CD4-positive, alpha-beta T cell (primary cell): ENCODE data around the gene EIF4H. TPM values are rescaled to one million over a fixed set of nuclear protein-coding genes. Genes with fewer than 3 reads are reported as not detected.

Source experiments
- ATAC-seq: fragments of 200-7000 bp; cut with Tn5 transposase; one replicate; pipeline ENCODE4 v1.10.0; 2022; ENCODE audit warnings: mild to moderate bottlenecking; ENCODE audit not compliant: poor library complexity
- CTCF ChIA-PET: fragments of 350-600 bp; sonication (Branson Sonifier 250); formaldehyde crosslinking; loops from one replicate; lab custom pipeline; 2021; ENCODE audit warnings: antibody characterized with exemption, inconsistent platforms; lab: Charles Lee
- POLR2A ChIA-PET: fragments of 350-600 bp; sonication (Branson Sonifier 250); formaldehyde crosslinking; loops from one replicate; lab custom pipeline; 2021; ENCODE audit warnings: antibody characterized with exemption, inconsistent platforms; lab: Charles Lee
- DNase-seq, 14 experiments: peaks; one replicate each; pipeline ENCODE4 v3.0.0-alpha.2; 2013 to 2020; ENCODE audit warnings: mixed read lengths in 2 of 14
- H3K27ac ChIP-seq, 2 donors: one replicate each; pipeline versions ENCODE4 v1.5.1 to v1.7.0; 2013; ENCODE audit warnings: low read length in 2 of 2, low read depth in 1 of 2, mild to moderate bottlenecking in 1 of 2
- H3K27me3 ChIP-seq, 2 experiments: 1 replicate in 1 of 2; 2 replicates in 1 of 2; pipeline versions ENCODE4 v1.6.1 to v1.7.0; 2013; ENCODE audit warnings: low read length in 2 of 2, control low read depth in 1 of 2, mild to moderate bottlenecking in 1 of 2, moderate library complexity in 1 of 2; ENCODE audit not compliant: insufficient read depth in 2 of 2, control insufficient read depth in 1 of 2
- H3K36me3 ChIP-seq: one replicate; pipeline ENCODE4 v1.6.1; 2013; ENCODE audit warnings: low read length, control low read depth; ENCODE audit not compliant: insufficient read depth
- H3K4me1 ChIP-seq: one replicate; pipeline ENCODE4 v1.6.1; 2013; ENCODE audit warnings: low read length, control low read depth; ENCODE audit not compliant: insufficient read depth
- H3K4me3 ChIP-seq: one replicate; pipeline ENCODE4 v1.5.1; 2013; ENCODE audit warnings: mild to moderate bottlenecking, low read length, moderate library complexity
- H3K9me3 ChIP-seq, 2 experiments: 1 replicate in 1 of 2; 2 replicates in 1 of 2; pipeline versions ENCODE4 v1.6.1 to v1.7.0; 2013; ENCODE audit warnings: low read length in 2 of 2, mild to moderate bottlenecking in 2 of 2, control low read depth in 1 of 2, moderate library complexity in 1 of 2; ENCODE audit not compliant: control insufficient read depth in 1 of 2, insufficient read depth in 1 of 2
- H3K27ac Mint-ChIP-seq: one replicate; pipeline ENCODE4 v1.8.0; 2020; ENCODE audit warnings: mixed read lengths
- H3K27me3 Mint-ChIP-seq: one replicate; pipeline ENCODE4 v1.8.0; 2021; ENCODE audit warnings: mixed read lengths
- H3K36me3 Mint-ChIP-seq: one replicate; pipeline ENCODE4 v1.8.0; 2021; ENCODE audit warnings: low read depth, mixed read lengths
- H3K4me1 Mint-ChIP-seq: one replicate; pipeline ENCODE4 v1.8.0; 2021; ENCODE audit warnings: low read depth, mixed read lengths
- H3K4me3 Mint-ChIP-seq: one replicate; pipeline ENCODE4 v1.8.0; 2020; ENCODE audit warnings: mild to moderate bottlenecking, mixed read lengths
- H3K9me3 Mint-ChIP-seq: one replicate; pipeline ENCODE4 v1.8.0; 2020; ENCODE audit warnings: mixed read lengths
- CTCF ChIP-seq: fragments of 200-600 bp; IDR thresholded peaks from one replicate; pipeline ENCODE4 v1.8.0; 2022; ENCODE audit warnings: antibody characterized with exemption, mild to moderate bottlenecking
- intact Hi-C, 2 experiments: fragments of 100-400 bp; cut with DNase I in 1 of 2; cut with micrococcal nuclease in 1 of 2; formaldehyde crosslinking; loops; one replicate each; pipeline versions ENCODE4 v1.15.1 to v1.9.0; 2023 to 2025; cut with DNase I, micrococcal nuclease
- total RNA-seq, 174 experiments: library from RNA in 2 of 174; stranded (reverse) in 2 of 174; gene quantifications; one replicate each; pipeline ENCODE4 v1.2.3 and lab custom pipeline; 2021 to 2026

The EIF4H gene
- total RNA-seq, 2 experiments from 2014 or later: 311 to 316 TPM

- TF ChIP-seq CTCF: no peak
- Mint-ChIP-seq H3K4me1 (no peaks in the 10 kb centered on the region), H3K27ac (no peak overlapping the region), H3K27me3 (no peaks in the 10 kb centered on the region), H3K4me3 (no peak overlapping the region), H3K36me3 (no peaks in the 10 kb centered on the region), H3K9me3 (no peaks in the 10 kb centered on the region)
- CTCF ChIA-PET: no interaction called here
- Histone ChIP-seq H3K4me3 (no peak overlapping the region), H3K27me3 (no peaks in the 10 kb centered on the region), H3K4me1 (no peaks in the 10 kb centered on the region), H3K9me3 (no peaks in the 10 kb centered on the region), H3K27ac (no peak overlapping the region), H3K36me3 (no peaks in the 10 kb centered on the region)
- no peak for ATAC-seq
- DNase-seq: no peak
- intact Hi-C loops: no loop called here
- POLR2A ChIA-PET: no interaction called here
These were observed 20.4 kb upstream of the EIF4H start for GRCh38 chr7:74153736-74154135.

DNA sequence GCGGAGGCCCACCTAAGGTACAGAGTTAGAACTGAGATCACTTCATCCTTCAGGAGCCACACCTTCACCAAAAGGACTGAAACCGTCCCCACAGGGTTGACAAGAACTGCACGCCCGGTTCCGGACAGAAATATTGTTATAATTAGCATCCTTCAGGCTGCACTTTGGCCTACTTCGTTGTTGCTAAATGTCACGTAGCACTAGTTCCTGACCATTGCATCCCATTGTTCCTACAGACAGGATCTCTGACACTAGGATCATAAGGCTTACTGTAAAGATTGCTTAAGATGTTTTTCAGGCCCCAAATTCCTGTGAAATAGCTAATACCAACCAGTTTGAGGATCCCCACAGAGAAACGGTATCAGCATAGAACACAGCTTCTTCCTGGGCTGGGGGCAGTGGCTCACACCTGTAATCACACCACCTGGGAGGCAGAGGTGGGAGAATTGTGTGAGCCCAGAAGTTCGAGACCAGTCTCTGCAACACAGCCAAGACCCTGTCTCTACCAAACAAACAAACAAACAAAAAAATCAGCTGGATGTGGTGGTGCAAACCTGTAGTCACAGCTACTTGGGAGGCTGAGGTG lies 18.3 kb upstream of the EIF4H start:
- Mint-ChIP-seq H3K4me3 (no peak overlapping the region), H3K4me1 (no peaks in the 10 kb centered on the region), H3K9me3 (no peaks in the 10 kb centered on the region), H3K27ac (no peak overlapping the region), H3K36me3 (no peaks in the 10 kb centered on the region), H3K27me3 (no peaks in the 10 kb centered on the region)
- no peak overlapping the region for H3K4me3 ChIP-seq
- ATAC-seq: no peak
- ChIA-PET CTCF (no interaction called here), POLR2A (no interaction called here)
- H3K9me3 ChIP-seq: no peaks in the 10 kb centered on the region
- no peaks in the 10 kb centered on the region for H3K27me3 ChIP-seq
- H3K27ac ChIP-seq: no peak overlapping the region
- H3K36me3 ChIP-seq: no peaks in the 10 kb centered on the region
- no peak for TF ChIP-seq CTCF
- intact Hi-C loops: no loop called here
- no peak for DNase-seq
- no peaks in the 10 kb centered on the region for H3K4me1 ChIP-seq

- CTCF ChIA-PET: no interaction called here
These were observed 16.6 kb upstream of the EIF4H start for GRCh38 chr7:74157605-74158004.

More at GRCh38 chr7:74157605-74158004, 16.6 kb upstream of the EIF4H start:
- no peak for TF ChIP-seq CTCF
- ATAC-seq: no peak
- Histone ChIP-seq H3K27ac (no peak overlapping the region), H3K36me3 (no peaks in the 10 kb centered on the region), H3K9me3 (no peaks in the 10 kb centered on the region), H3K27me3 (no peaks in the 10 kb centered on the region), H3K4me1 (no peaks in the 10 kb centered on the region), H3K4me3 (no peak overlapping the region)
- POLR2A ChIA-PET: interaction anchor here (2.0 kb wide), 1 partner anchor 16 kb away, joined by 4 read pairs; no protein-coding TSS in a partner anchor
- Mint-ChIP-seq H3K27ac (no peak overlapping the region), H3K27me3 (no peaks in the 10 kb centered on the region), H3K9me3 (no peaks in the 10 kb centered on the region), H3K4me3 (no peak overlapping the region), H3K4me1 (no peaks in the 10 kb centered on the region), H3K36me3 (no peaks in the 10 kb centered on the region)
- no peak for DNase-seq
- intact Hi-C loops: no loop called here
